Astrocyte (in vitro differentiated cells and primary cell): ENCODE measurements around the gene ZNF618. TPM values are rescaled to one million over a fixed set of nuclear protein-coding genes. Genes with fewer than 3 reads are reported as not detected.

Experiments used
- DNase-seq: peaks from one replicate; pipeline ENCODE4 v3.0.0-alpha.2; 2010; ENCODE audit warnings: low read depth
- FAIRE-seq: peaks from 2 replicates; lab custom pipeline; 2011; peaks lifted over from hg19 to GRCh38; lab: Jason Lieb, UNC
- H2AFZ ChIP-seq: 2 replicates; pipeline ENCODE4 v1.6.0; 2012; ENCODE audit warnings: low read depth, low read length, inconsistent platforms
- H3K27ac ChIP-seq: 2 replicates; pipeline ENCODE4 v1.5.1; 2011; ENCODE audit warnings: low read depth, low read length, inconsistent platforms
- H3K27me3 ChIP-seq: 2 replicates; pipeline ENCODE4 v1.6.0; 2011; ENCODE audit warnings: low read length, inconsistent platforms; ENCODE audit not compliant: insufficient read depth
- H3K36me3 ChIP-seq: 2 replicates; pipeline ENCODE4 v1.5.1; 2011; ENCODE audit warnings: low read length, inconsistent platforms; ENCODE audit not compliant: insufficient read depth
- H3K4me1 ChIP-seq: 2 replicates; pipeline ENCODE4 v1.5.1; 2011; ENCODE audit warnings: low read length, inconsistent platforms; ENCODE audit not compliant: insufficient read depth
- H3K4me2 ChIP-seq: 2 replicates; pipeline ENCODE4 v1.6.0; 2012; ENCODE audit warnings: low read length, inconsistent platforms
- H3K4me3 ChIP-seq: 2 replicates; pipeline ENCODE4 v1.5.1; 2011; ENCODE audit warnings: low read depth, mild to moderate bottlenecking, low read length, inconsistent platforms; ENCODE audit not compliant: insufficient read depth
- H3K79me2 ChIP-seq: 2 replicates; pipeline ENCODE4 v1.6.0; 2012; ENCODE audit warnings: mild to moderate bottlenecking, low read length, inconsistent platforms; ENCODE audit not compliant: insufficient read depth
- H3K9ac ChIP-seq: 2 replicates; pipeline ENCODE4 v1.6.0; 2012; ENCODE audit warnings: mild to moderate bottlenecking, low read length, inconsistent platforms
- H3K9me3 ChIP-seq: 2 replicates; pipeline ENCODE4 v1.5.1; 2012; ENCODE audit warnings: low read depth, mild to moderate bottlenecking, low read length, inconsistent platforms; ENCODE audit not compliant: insufficient read depth
- H4K20me1 ChIP-seq: 2 replicates; pipeline ENCODE4 v1.6.0; 2012; ENCODE audit warnings: low read length, inconsistent platforms; ENCODE audit not compliant: insufficient read depth
- H3K27ac Mint-ChIP-seq: one replicate; pipeline ENCODE4 v1.8.0; 2021; ENCODE audit warnings: mild to moderate bottlenecking, mixed read lengths; ENCODE audit not compliant: unreplicated experiment
- H3K27me3 Mint-ChIP-seq: one replicate; pipeline ENCODE4 v1.8.0; 2021; ENCODE audit warnings: low read depth, mixed read lengths; ENCODE audit not compliant: unreplicated experiment
- H3K36me3 Mint-ChIP-seq: one replicate; pipeline ENCODE4 v1.8.0; 2021; ENCODE audit warnings: low read depth, mixed read lengths; ENCODE audit not compliant: unreplicated experiment
- H3K4me1 Mint-ChIP-seq: one replicate; pipeline ENCODE4 v1.8.0; 2021; ENCODE audit warnings: low read depth, mixed read lengths; ENCODE audit not compliant: unreplicated experiment
- H3K4me3 Mint-ChIP-seq: one replicate; pipeline ENCODE4 v1.8.0; 2021; ENCODE audit warnings: mild to moderate bottlenecking, moderate library complexity, mixed read lengths; ENCODE audit not compliant: unreplicated experiment
- H3K9me3 Mint-ChIP-seq: one replicate; pipeline ENCODE4 v1.8.0; 2021; ENCODE audit warnings: mild to moderate bottlenecking, mixed read lengths; ENCODE audit not compliant: unreplicated experiment
- CTCF ChIP-seq: IDR thresholded peaks from 2 replicates; pipeline ENCODE4 v1.5.1; 2011; ENCODE audit warnings: low read depth, mild to moderate bottlenecking, inconsistent platforms, low read length, moderate library complexity; ENCODE audit not compliant: insufficient read depth
- EZH2 ChIP-seq: IDR thresholded peaks from 2 replicates; pipeline ENCODE4 v1.6.1; 2012; ENCODE audit warnings: mild to moderate bottlenecking, low read length, inconsistent platforms; ENCODE audit not compliant: insufficient read depth
- total RNA-seq: library from RNA; stranded (reverse); gene quantifications from 2 replicates; pipeline ENCODE4 v1.2.1, GENCODE V29; 2021

ZNF618 gene
- total RNA-seq, 1 donor from 2014 or later: 30.1 TPM

- Mint-ChIP-seq H3K36me3 (peaks cover 44% of the 10 kb centered on the region), H3K9me3 (no peaks in the 10 kb centered on the region), H3K27ac (no peak overlapping the region), H3K27me3 (no peaks in the 10 kb centered on the region), H3K4me3 (no peak overlapping the region), H3K4me1 (no peaks in the 10 kb centered on the region)
- H3K27ac ChIP-seq: no peak overlapping the region
- no peaks in the 10 kb centered on the region for H3K9me3 ChIP-seq
- no peak overlapping the region for H2AFZ ChIP-seq
- peaks cover 24% of the 10 kb centered on the region for H3K36me3 ChIP-seq
- no peak overlapping the region for H3K4me3 ChIP-seq
- no peak overlapping the region for H3K4me2 ChIP-seq
- no peaks in the 10 kb centered on the region for H3K4me1 ChIP-seq
- no peaks in the 10 kb centered on the region for H3K27me3 ChIP-seq
- H3K79me2 ChIP-seq: no peaks in the 10 kb centered on the region
- TF ChIP-seq CTCF (no peak), EZH2 (no peak)
- DNase-seq (no peak), FAIRE-seq (no peak)
- H4K20me1 ChIP-seq: peaks cover 11% of the 10 kb centered on the region
- no peak overlapping the region for H3K9ac ChIP-seq
Measured at GRCh38 chr9:114050226-114050568, 174.1 kb downstream of the ZNF618 start.

GRCh38 chr9:114050646-114051045 is 174.5 kb downstream of the ZNF618 start:
- Histone ChIP-seq H3K9me3 (no peaks in the 10 kb centered on the region), H3K27me3 (no peaks in the 10 kb centered on the region), H3K27ac (no peak overlapping the region), H3K4me3 (no peak overlapping the region), H3K36me3 (peaks cover 24% of the 10 kb centered on the region), H3K9ac (no peak overlapping the region), H3K4me2 (no peak overlapping the region), H3K4me1 (no peaks in the 10 kb centered on the region), H3K79me2 (no peaks in the 10 kb centered on the region), H2AFZ (no peak overlapping the region), H4K20me1 (peaks cover 11% of the 10 kb centered on the region)
- Mint-ChIP-seq H3K36me3 (peaks cover 44% of the 10 kb centered on the region), H3K4me1 (no peaks in the 10 kb centered on the region), H3K9me3 (no peaks in the 10 kb centered on the region), H3K27ac (no peak overlapping the region), H3K27me3 (no peaks in the 10 kb centered on the region), H3K4me3 (no peak overlapping the region)
- FAIRE-seq: no peak
- no peak for TF ChIP-seq EZH2
- TF ChIP-seq CTCF: no peak
- no peak for DNase-seq

- H3K4me2 ChIP-seq: no peak overlapping the region
- Mint-ChIP-seq H3K36me3 (peaks cover 44% of the 10 kb centered on the region), H3K27ac (no peak overlapping the region), H3K27me3 (no peaks in the 10 kb centered on the region), H3K4me1 (no peaks in the 10 kb centered on the region), H3K4me3 (no peak overlapping the region), H3K9me3 (no peaks in the 10 kb centered on the region)
- no peak for TF ChIP-seq EZH2
- TF ChIP-seq CTCF: no peak
- H3K36me3 ChIP-seq: peaks cover 24% of the 10 kb centered on the region
- no peaks in the 10 kb centered on the region for H3K27me3 ChIP-seq
- no peaks in the 10 kb centered on the region for H3K9me3 ChIP-seq
- no peaks in the 10 kb centered on the region for H3K79me2 ChIP-seq
- H3K9ac ChIP-seq: no peak overlapping the region
- DNase-seq (no peak), FAIRE-seq (no peak)
- H2AFZ ChIP-seq: no peak overlapping the region
- peaks cover 10% of the 10 kb centered on the region for H4K20me1 ChIP-seq
- H3K27ac ChIP-seq: no peak overlapping the region
- no peaks in the 10 kb centered on the region for H3K4me1 ChIP-seq
- no peak overlapping the region for H3K4me3 ChIP-seq
Measured at GRCh38 chr9:114051281-114051680, 175.2 kb downstream of the ZNF618 start.
